ENCODE data around the gene GRB10. TPM values are rescaled to one million over a fixed set of nuclear protein-coding genes. Genes with fewer than 3 reads are reported as not detected.

The GRB10 gene
- polyA plus RNA-seq, 1 donor from 2014 or later, result 78.4 TPM

DNA sequence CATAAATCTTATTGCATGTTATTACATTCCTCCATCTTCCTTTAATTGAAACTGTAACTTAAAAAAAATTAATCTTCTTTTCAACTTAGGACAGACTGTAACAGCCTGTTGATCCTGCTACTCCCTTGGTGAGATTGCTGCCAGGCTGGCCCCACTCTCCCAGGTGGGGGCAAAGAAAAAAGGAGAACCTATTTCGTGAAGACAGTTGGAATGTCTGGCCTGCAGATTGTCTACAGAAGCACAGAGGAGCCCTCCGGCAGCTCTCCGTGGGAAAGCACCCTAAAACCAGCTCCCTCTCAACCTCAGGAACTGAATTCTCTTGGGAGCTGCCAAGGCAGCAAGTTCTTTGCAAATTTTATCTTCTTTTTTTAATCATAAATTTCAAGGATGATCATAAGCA lies 32.8 kb downstream of the GRB10 start:
- H4K20me1 ChIP-seq (ENCODE audit: insufficient read depth), result no peaks in the 10 kb centered on the region

DNA sequence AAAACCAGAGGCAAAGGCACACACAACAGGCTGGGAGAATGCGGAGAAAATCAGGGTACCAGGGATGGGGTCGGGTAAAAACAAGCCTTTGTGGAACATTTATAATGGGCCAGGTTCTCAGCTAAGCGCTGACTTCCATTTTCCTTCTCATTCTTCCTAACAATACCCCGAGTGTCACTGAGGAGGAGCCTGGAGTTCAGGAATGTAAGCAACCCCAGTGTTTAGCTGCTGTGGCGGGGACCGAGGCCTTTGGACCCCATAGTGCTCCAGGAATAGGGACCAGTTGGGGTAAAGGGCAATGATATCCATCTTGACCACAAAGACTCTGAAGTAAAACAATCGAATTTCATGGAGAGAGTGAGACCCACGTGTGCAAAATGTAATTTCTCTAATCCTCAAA lies 34.2 kb downstream of the GRB10 start:
- Histone ChIP-seq H3K9ac (ENCODE audit: low read length) (no peak overlapping the region), H3K27ac (ENCODE audit: low read length) (no peak overlapping the region), H3F3A (ENCODE audit: insufficient read depth, low read length, poor library complexity, severe bottlenecking) (no peaks in the 10 kb centered on the region), H3K27me3 (ENCODE audit: insufficient read depth, low read depth, low read length) (no peaks in the 10 kb centered on the region), H2AFZ (ENCODE audit: low read depth, low read length) (no peak overlapping the region), H3K36me3 (ENCODE audit: insufficient read depth, low read length) (peaks cover 7% of the 10 kb centered on the region), H3K79me2 (replicated peaks; ENCODE audit: insufficient read depth, low read length) (peaks cover 39% of the 10 kb centered on the region), H3K4me2 (ENCODE audit: low read length) (no peak overlapping the region), H3K9me2 (ENCODE audit: insufficient read depth, low read length) (no peaks in the 10 kb centered on the region), H4K20me1 (ENCODE audit: insufficient read depth) (no peaks in the 10 kb centered on the region), H3K4me3 (ENCODE audit: low read length) (no peak overlapping the region), H3K9me3 (ENCODE audit: low read length) (no peaks in the 10 kb centered on the region)
- TF ChIP-seq EZH2 (IDR thresholded peaks at IDR 0.05; ENCODE audit: borderline replicate concordance, insufficient read depth, low read length, poor library complexity, severe bottlenecking) (no peak), MXI1 (conservative IDR thresholded peaks at IDR 0.05; ENCODE audit: poor library complexity, severe bottlenecking) (no peak), REST (IDR thresholded peaks at IDR 0.05; ENCODE audit: borderline replicate concordance) (no peak), TAF1 (IDR thresholded peaks at IDR 0.05; ENCODE audit: low read depth) (no peak), RAD21 (conservative IDR thresholded peaks at IDR 0.05) (no peak), POLR2AphosphoS5 (IDR thresholded peaks at IDR 0.05) (no peak), EP300 (conservative IDR thresholded peaks at IDR 0.05; ENCODE audit: poor library complexity, severe bottlenecking) (no peak), SMC3 (conservative IDR thresholded peaks at IDR 0.05; ENCODE audit: poor library complexity) (no peak)
- TF ChIP-seq, protein P1, sequence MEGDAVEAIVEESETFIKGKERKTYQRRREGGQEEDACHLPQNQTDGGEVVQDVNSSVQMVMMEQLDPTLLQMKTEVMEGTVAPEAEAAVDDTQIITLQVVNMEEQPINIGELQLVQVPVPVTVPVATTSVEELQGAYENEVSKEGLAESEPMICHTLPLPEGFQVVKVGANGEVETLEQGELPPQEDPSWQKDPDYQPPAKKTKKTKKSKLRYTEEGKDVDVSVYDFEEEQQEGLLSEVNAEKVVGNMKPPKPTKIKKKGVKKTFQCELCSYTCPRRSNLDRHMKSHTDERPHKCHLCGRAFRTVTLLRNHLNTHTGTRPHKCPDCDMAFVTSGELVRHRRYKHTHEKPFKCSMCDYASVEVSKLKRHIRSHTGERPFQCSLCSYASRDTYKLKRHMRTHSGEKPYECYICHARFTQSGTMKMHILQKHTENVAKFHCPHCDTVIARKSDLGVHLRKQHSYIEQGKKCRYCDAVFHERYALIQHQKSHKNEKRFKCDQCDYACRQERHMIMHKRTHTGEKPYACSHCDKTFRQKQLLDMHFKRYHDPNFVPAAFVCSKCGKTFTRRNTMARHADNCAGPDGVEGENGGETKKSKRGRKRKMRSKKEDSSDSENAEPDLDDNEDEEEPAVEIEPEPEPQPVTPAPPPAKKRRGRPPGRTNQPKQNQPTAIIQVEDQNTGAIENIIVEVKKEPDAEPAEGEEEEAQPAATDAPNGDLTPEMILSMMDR (IDR thresholded peaks at IDR 0.05; ENCODE audit: poor library complexity, severe bottlenecking), result no peak

More for the DNA sequence above, 32.8 kb downstream of the GRB10 start:
- no peak for TF ChIP-seq RAD21 (conservative IDR thresholded peaks at IDR 0.05)
- TF ChIP-seq POLR2AphosphoS5 (IDR thresholded peaks at IDR 0.05), result no peak
- TF ChIP-seq TAF1 (IDR thresholded peaks at IDR 0.05; ENCODE audit: low read depth), result no peak
- no peak for TF ChIP-seq EP300 (conservative IDR thresholded peaks at IDR 0.05; ENCODE audit: poor library complexity, severe bottlenecking)
- no peak for TF ChIP-seq MXI1 (conservative IDR thresholded peaks at IDR 0.05; ENCODE audit: poor library complexity, severe bottlenecking)
- no peak for TF ChIP-seq SMC3 (conservative IDR thresholded peaks at IDR 0.05; ENCODE audit: poor library complexity)
- peaks cover 37% of the 10 kb centered on the region for H3K79me2 ChIP-seq (replicated peaks; ENCODE audit: insufficient read depth, low read length)
- H3K9me2 ChIP-seq (ENCODE audit: insufficient read depth, low read length), result no peaks in the 10 kb centered on the region
- no peaks in the 10 kb centered on the region for H3K27me3 ChIP-seq (ENCODE audit: insufficient read depth, low read depth, low read length)
- no peak overlapping the region for H2AFZ ChIP-seq (ENCODE audit: low read depth, low read length)
- H3K27ac ChIP-seq (ENCODE audit: low read length), result no peak overlapping the region
- no peaks in the 10 kb centered on the region for H3K9me3 ChIP-seq (ENCODE audit: low read length)
- H3K4me2 ChIP-seq (ENCODE audit: low read length), result no peak overlapping the region
- H3K9ac ChIP-seq (ENCODE audit: low read length), result no peak overlapping the region
- peaks cover 7% of the 10 kb centered on the region for H3K36me3 ChIP-seq (ENCODE audit: insufficient read depth, low read length)
- no peak overlapping the region for H3K4me3 ChIP-seq (ENCODE audit: low read length)
- no peaks in the 10 kb centered on the region for H3F3A ChIP-seq (ENCODE audit: insufficient read depth, low read length, poor library complexity, severe bottlenecking)
